ENCODE data around the gene DIP2A. TPM values are rescaled to one million over a fixed set of nuclear protein-coding genes. Genes with fewer than 3 reads are reported as not detected.
"Not testable (repeated sequence)": the region's sequence is repeated elsewhere in the genome, so short reads cannot be mapped to it uniquely, and the experiment has no call there.

DIP2A gene
- polyA plus RNA-seq, 4 donors: 23.7 to 56.3 (median 39.0) TPM

- no peak for DNase-seq (ENCODE audit: low read depth in 4 of 4, low spot score in 2 of 4)
Observed at GRCh38 chr21:46515109-46515508, 56.4 kb downstream of the DIP2A start.

GRCh38 chr21:46516068-46516467 is 57.4 kb downstream of the DIP2A start:
- no peak for DNase-seq (ENCODE audit: low read depth in 4 of 4, low spot score in 2 of 4)

- no peak for DNase-seq (ENCODE audit: low read depth in 4 of 4, low spot score in 2 of 4)
Observed at GRCh38 chr21:46517361-46517760, 58.7 kb downstream of the DIP2A start.

- no peak for DNase-seq (ENCODE audit: low read depth in 4 of 4, low spot score in 2 of 4)
Observed at GRCh38 chr21:46518983-46519583, 60.4 kb downstream of the DIP2A start.

- DNase-seq (ENCODE audit: low read depth in 4 of 4, low spot score in 2 of 4): not testable (repeated sequence)
Observed at GRCh38 chr21:46527393-46527792, 68.7 kb downstream of the DIP2A start.

- no peak for DNase-seq (ENCODE audit: low read depth in 4 of 4, low spot score in 2 of 4)
Observed at GRCh38 chr21:46527801-46528200, 69.1 kb downstream of the DIP2A start.

- no peak for DNase-seq (ENCODE audit: low read depth in 4 of 4, low spot score in 2 of 4)
Observed at GRCh38 chr21:46532080-46532479, 73.4 kb downstream of the DIP2A start.

GRCh38 chr21:46537026-46537425 is 78.3 kb downstream of the DIP2A start:
- DNase-seq (ENCODE audit: low read depth in 4 of 4, low spot score in 2 of 4): no peak

- no peak for DNase-seq (ENCODE audit: low read depth in 4 of 4, low spot score in 2 of 4)
Observed at GRCh38 chr21:46538262-46538661, 79.6 kb downstream of the DIP2A start.

GRCh38 chr21:46538851-46539666 is 80.4 kb downstream of the DIP2A start:
- no peak for DNase-seq (ENCODE audit: low read depth in 4 of 4, low spot score in 2 of 4)

GRCh38 chr21:46540087-46540710 is 81.5 kb downstream of the DIP2A start:
- no peak for DNase-seq (ENCODE audit: low read depth in 4 of 4, low spot score in 2 of 4)

- DNase-seq (ENCODE audit: low read depth in 4 of 4, low spot score in 2 of 4): no peak
Observed at GRCh38 chr21:46542588-46543124, 84.0 kb downstream of the DIP2A start.

- no peak for DNase-seq (ENCODE audit: low read depth in 4 of 4, low spot score in 2 of 4)
Observed at GRCh38 chr21:46543306-46543705, 84.6 kb downstream of the DIP2A start.

- no peak for DNase-seq (ENCODE audit: low read depth in 4 of 4, low spot score in 2 of 4)
Observed at GRCh38 chr21:46544003-46544402, 85.3 kb downstream of the DIP2A start.

GRCh38 chr21:46544824-46545223 is 86.1 kb downstream of the DIP2A start:
- no peak for DNase-seq (ENCODE audit: low read depth in 4 of 4, low spot score in 2 of 4)

- DNase-seq (ENCODE audit: low read depth in 4 of 4, low spot score in 2 of 4): no peak
Observed at GRCh38 chr21:46545363-46545762, 86.7 kb downstream of the DIP2A start.

- no peak for DNase-seq (ENCODE audit: low read depth in 4 of 4, low spot score in 2 of 4)
Observed at GRCh38 chr21:46545911-46546310, 87.2 kb downstream of the DIP2A start.

GRCh38 chr21:46546799-46547198 is 88.1 kb downstream of the DIP2A start:
- no peak for DNase-seq (ENCODE audit: low read depth in 4 of 4, low spot score in 2 of 4)

- no peak for DNase-seq (ENCODE audit: low read depth in 4 of 4, low spot score in 2 of 4)
Observed at GRCh38 chr21:46549650-46550049, 91.0 kb downstream of the DIP2A start.

GRCh38 chr21:46550116-46550941 is 91.6 kb downstream of the DIP2A start:
- DNase-seq (ENCODE audit: low read depth in 4 of 4, low spot score in 2 of 4): no peak
